Mesothelial cell of epicardium (in vitro differentiated cells): ENCODE measurements around the gene FOXC1. TPM values are rescaled to one million over a fixed set of nuclear protein-coding genes. Genes with fewer than 3 reads are reported as not detected.

Experiments
- DNase-seq, 2 experiments: peaks; one replicate each; pipeline ENCODE4 v3.0.0; 2021; ENCODE audit warnings: low spot score in 2 of 2; ENCODE audit not compliant: unreplicated experiment in 2 of 2
- H3K27ac Mint-ChIP-seq: 2 replicates; pipeline ENCODE4 v1.8.0; 2021; ENCODE audit warnings: mixed read lengths
- H3K27me3 Mint-ChIP-seq: 2 replicates; pipeline ENCODE4 v1.8.0; 2021; ENCODE audit warnings: low read depth, mixed read lengths
- H3K36me3 Mint-ChIP-seq: 2 replicates; pipeline ENCODE4 v1.8.0; 2021; ENCODE audit warnings: mixed read lengths
- H3K4me1 Mint-ChIP-seq: 2 replicates; pipeline ENCODE4 v1.8.0; 2021; ENCODE audit warnings: mixed read lengths
- H3K4me3 Mint-ChIP-seq: 2 replicates; pipeline ENCODE4 v1.8.0; 2021; ENCODE audit warnings: mild to moderate bottlenecking, moderate library complexity, mixed read lengths
- H3K9me3 Mint-ChIP-seq: 2 replicates; pipeline ENCODE4 v1.8.0; 2021; ENCODE audit warnings: mixed read lengths
- CTCF ChIP-seq: fragments of 200-600 bp; sonication (generic); IDR thresholded peaks from one replicate; pipeline ENCODE4 v1.5.0; 2021; ENCODE audit warnings: antibody characterized with exemption; ENCODE audit not compliant: unreplicated experiment
- total RNA-seq: library from RNA; stranded (reverse); gene quantifications from 3 replicates; pipeline ENCODE4 v1.2.1, GENCODE V29; 2021

Gene FOXC1
- total RNA-seq, 1 donor from 2014 or later = 50.5 TPM

GRCh38 chr6:1605004-1605892 lies 4.5 kb upstream of the FOXC1 start:
- no peaks in the 10 kb centered on the region for H3K36me3 Mint-ChIP-seq
- no peak for TF ChIP-seq CTCF
- no peaks in the 10 kb centered on the region for H3K9me3 Mint-ChIP-seq
- peaks cover 34% of the 10 kb centered on the region for H3K4me1 Mint-ChIP-seq
- no peak for DNase-seq
- H3K27ac Mint-ChIP-seq = no peak overlapping the region
- peaks cover 67% of the 10 kb centered on the region for H3K27me3 Mint-ChIP-seq
- peak overlapping the region; percentile 65 for H3K4me3 Mint-ChIP-seq

GRCh38 chr6:1605893-1606779 lies 3.6 kb upstream of the FOXC1 start:
- H3K36me3 Mint-ChIP-seq = peaks cover 2% of the 10 kb centered on the region
- H3K27ac Mint-ChIP-seq = peak overlapping the region; percentile 67
- DNase-seq = no peak
- H3K4me3 Mint-ChIP-seq = peak overlapping the region; percentile 65
- TF ChIP-seq CTCF = no peak
- H3K27me3 Mint-ChIP-seq = peaks cover 64% of the 10 kb centered on the region
- H3K9me3 Mint-ChIP-seq = no peaks in the 10 kb centered on the region
- peaks cover 34% of the 10 kb centered on the region for H3K4me1 Mint-ChIP-seq

- H3K4me1 Mint-ChIP-seq = peaks cover 35% of the 10 kb centered on the region
- H3K36me3 Mint-ChIP-seq = peaks cover 4% of the 10 kb centered on the region
- H3K27ac Mint-ChIP-seq = peak overlapping the region; percentile 67
Measured at GRCh38 chr6:1606780-1607515, 2.8 kb upstream of the FOXC1 start.

GRCh38 chr6:1607516-1608221 lies 2.0 kb upstream of the FOXC1 start:
- no peak for DNase-seq
- no peak for TF ChIP-seq CTCF
- peaks cover 10% of the 10 kb centered on the region for H3K36me3 Mint-ChIP-seq
- H3K27me3 Mint-ChIP-seq = peaks cover 59% of the 10 kb centered on the region
- H3K27ac Mint-ChIP-seq = peak overlapping the region; percentile 67
- H3K9me3 Mint-ChIP-seq = no peaks in the 10 kb centered on the region
- peaks cover 37% of the 10 kb centered on the region for H3K4me1 Mint-ChIP-seq
- H3K4me3 Mint-ChIP-seq = peak overlapping the region; percentile 65

More at GRCh38 chr6:1606780-1607515, 2.8 kb upstream of the FOXC1 start:
- no peak for DNase-seq
- Mint-ChIP-seq H3K9me3 (no peaks in the 10 kb centered on the region), H3K27me3 (peaks cover 62% of the 10 kb centered on the region), H3K4me3 (peak overlapping the region; percentile 65)
- TF ChIP-seq CTCF = no peak
